ENCODE data around the gene BLVRA. TPM values are rescaled to one million over a fixed set of nuclear protein-coding genes. Genes with fewer than 3 reads are reported as not detected.
A peak's percentile ranks its signal among the peaks of the same experiment; 100 is the strongest.

BLVRA gene
- total and polyA plus RNA-seq, 10 of the 15 experiments (the other 5 are each of a cell fraction or from before 2014, with no cell fraction given), result 63.3 to 198 (median 102) TPM

- Histone ChIP-seq H3K4me1 (ENCODE audit: control insufficient read depth, insufficient read depth, low read length) (peaks cover 4% of the 10 kb centered on the region; the same call in 1 of the 2 replicates), H3K27ac (ENCODE audit: control insufficient read depth, insufficient read depth) (peak overlapping the region; percentile 69), H3K4me3 (peak overlapping the region; percentile 52), H2AFZ (ENCODE audit: control insufficient read depth, low read depth, low read length) (peak overlapping the region; percentile 92), H3K27me3 (replicated peaks in 1 of 2; ENCODE audit: control insufficient read depth in 2 of 2, insufficient read depth in 2 of 2, low read length in 1 of 2) (no peaks in the 10 kb centered on the region), H4K20me1 (ENCODE audit: control insufficient read depth, insufficient read depth) (no peaks in the 10 kb centered on the region), H3K36me3 (ENCODE audit: control insufficient read depth in 2 of 2, insufficient read depth in 2 of 2, low read length in 1 of 2) (no peaks in the 10 kb centered on the region), H3K9me3 (replicated peaks; ENCODE audit: control insufficient read depth, insufficient read depth, low read length) (peaks cover 8% of the 10 kb centered on the region; the same call in 2 of the 3 replicates), H3K79me2 (ENCODE audit: control insufficient read depth, insufficient read depth, low read length) (no peaks in the 10 kb centered on the region), H3K9ac (ENCODE audit: control insufficient read depth, insufficient read depth, low read length) (peak overlapping the region; percentile 53; the same call in 1 of the 2 replicates), H3K4me2 (ENCODE audit: control insufficient read depth, insufficient read depth) (peak overlapping the region; percentile 61)
- peak; percentile 68 for FAIRE-seq
- ATAC-seq, result peak; percentile 81
- peak; percentile 73 for DNase-seq (ENCODE audit: low read depth, low spot score)
- ChIA-PET SMC1A (ENCODE audit: uncharacterized antibody, unreplicated experiment) (interaction anchor here (0.7 to 6.4 kb wide), 33 partner anchors 9 to 905 kb away, joined by 3 to 121 read pairs (median 4); partner anchors contain the start of genes BLVRA, COA1 and STK17A), RAD21 (ENCODE audit: unreplicated experiment) (interaction anchor here (0.6 to 2.3 kb wide), 22 partner anchors 35 to 273 kb away, joined by 3 to 37 read pairs (median 4); partner anchors contain the start of genes MRPS24 and STK17A), CTCF (interaction anchor here (0.7 to 8.1 kb wide), 19 partner anchors 19 to 893 kb away, joined by 3 to 214 read pairs (median 5); partner anchors contain the start of gene STK17A), POLR2A (interaction anchor here (0.8 to 2.0 kb wide), 12 partner anchors 10 to 409 kb away, joined by 3 to 8 read pairs (median 4); partner anchors contain the start of genes COA1 and STK17A)
- under 1% methylated on average over 8 of the region's 8 CpGs for WGBS (ENCODE audit: insufficient coverage, insufficient replicate concordance, low lambda C conversion rate, missing lambda C conversion rate)
- intact Hi-C loops (cut with micrococcal nuclease; ENCODE audit: unreplicated experiment), result loop anchor here (2.0 to 5.0 kb wide), 5 partner anchors 186 to 1892 kb away; no protein-coding TSS in a partner anchor
- BruUV-seq (replicated peaks), result no TSS peak
- in situ Hi-C loops (cut with MboI), result loop anchor here (5.0 to 25.0 kb wide), 5 partner anchors 112 to 1897 kb away; partner anchors contain the start of genes MRPL32, PSMA2 and STK17A
- no peak for TF ChIP-seq NR2C2 (IDR thresholded peaks at IDR 0.05; ENCODE audit: borderline replicate concordance, control insufficient read depth, insufficient read length, low read depth)
- TF ChIP-seq FOXK2 (IDR thresholded peaks at IDR 0.05), result no peak
- no peak for TF ChIP-seq ZBTB11 (CRISPR knock-in tag; IDR thresholded peaks at IDR 0.05)
- peak; percentile 75; the same call in 1 of the 2 replicates for TF ChIP-seq RAD51 (IDR thresholded peaks at IDR 0.05)
- no peak for TF ChIP-seq IRF5 (IDR thresholded peaks at IDR 0.05; ENCODE audit: borderline replicate concordance)
- TF ChIP-seq TCF3 (IDR thresholded peaks at IDR 0.05; ENCODE audit: borderline replicate concordance, insufficient read depth, low read depth, low read length), result no peak
- TF ChIP-seq USF2 (IDR thresholded peaks at IDR 0.05; ENCODE audit: borderline replicate concordance, low read depth, low read length), result no peak
- peak; percentile 28; the same call in 1 of the 2 replicates for TF ChIP-seq CBFB (IDR thresholded peaks at IDR 0.05; ENCODE audit: low read depth)
- TF ChIP-seq ZNF207 (IDR thresholded peaks at IDR 0.05; ENCODE audit: borderline replicate concordance), result no peak
- no peak for TF ChIP-seq HDGF (IDR thresholded peaks at IDR 0.05)
- no peak; the same call in 1 of the 2 replicates for TF ChIP-seq EED (IDR thresholded peaks at IDR 0.05; ENCODE audit: low read depth)
- TF ChIP-seq MLLT1 (IDR thresholded peaks at IDR 0.05), result peak; percentile 50
- TF ChIP-seq CHD4 (IDR thresholded peaks at IDR 0.05), result no peak
- TF ChIP-seq ZNF217 (IDR thresholded peaks at IDR 0.05), result peak; percentile 98
Observed at GRCh38 chr7:43834463-43835251, 76.2 kb downstream of the BLVRA start.

Measured in GM12878 (cell line).